Stimulated activated CD8-positive, alpha-beta memory T cell treated with anti-CD3 and anti-CD28 coated beads, Interleukin-12 subunit alpha, Interleukin-12 subunit beta, amount 100 ng/mL, for 4 hours (primary cell): ENCODE results near the gene ROR1.
"Not testable (repeated sequence)": the region's sequence is repeated elsewhere in the genome, so short reads cannot be mapped to it uniquely, and the experiment has no call there.

Experiments used
- DNase-seq: peaks from one replicate; pipeline ENCODE4 v3.0.0-alpha.2; 2020; ENCODE audit warnings: low read depth

The ROR1 gene

GRCh38 chr1:63793741-63794240 is 20.0 kb downstream of the ROR1 start:
- no peak for DNase-seq

- DNase-seq, result no peak
These were observed 20.5 kb downstream of the ROR1 start for GRCh38 chr1:63794354-63794753.

DNA sequence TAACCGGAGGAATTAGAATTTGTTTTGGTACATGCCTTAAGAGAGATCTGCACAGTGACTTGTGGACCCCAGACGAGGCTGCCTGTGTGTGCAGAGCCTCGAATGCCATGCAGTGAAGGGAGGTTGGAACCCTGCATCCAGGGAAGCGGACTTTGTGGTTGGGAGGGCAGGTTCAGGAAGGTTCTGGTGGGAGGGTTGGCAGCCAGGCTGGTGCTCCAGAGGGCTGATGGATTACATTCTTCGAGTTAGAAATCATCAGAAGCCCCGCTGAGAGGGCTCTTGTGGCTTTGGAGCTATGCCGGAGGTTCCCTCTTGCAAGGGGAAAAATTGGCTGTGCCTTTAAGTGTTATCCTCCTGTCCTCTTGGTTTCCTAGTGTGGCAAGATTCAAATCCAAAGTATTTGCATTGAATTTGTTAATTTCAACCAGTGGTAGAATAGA is 21.1 kb downstream of the ROR1 start:
- DNase-seq, result no peak

DNA sequence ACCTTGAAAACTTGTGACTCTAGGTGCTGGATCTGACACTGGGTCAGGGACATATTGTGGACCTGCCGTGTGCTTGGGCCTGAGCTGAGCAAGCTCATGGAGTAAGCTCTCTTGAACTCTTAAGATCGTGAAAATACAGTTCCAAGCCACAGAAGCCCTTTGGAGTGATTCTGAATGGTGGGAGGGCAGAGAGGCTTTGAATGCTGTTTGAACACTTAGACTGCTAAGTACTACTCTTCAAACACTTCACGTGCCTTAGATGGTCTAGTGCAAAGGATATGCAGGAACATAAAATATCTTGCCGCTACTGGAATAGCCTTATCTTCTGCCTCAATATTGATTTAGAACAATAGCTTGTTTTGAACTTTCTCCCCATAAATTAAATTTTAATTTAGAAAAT is 21.6 kb downstream of the ROR1 start:
- DNase-seq, result no peak

GRCh38 chr1:63797056-63797726 is 23.4 kb downstream of the ROR1 start:
- DNase-seq, result no peak

DNA sequence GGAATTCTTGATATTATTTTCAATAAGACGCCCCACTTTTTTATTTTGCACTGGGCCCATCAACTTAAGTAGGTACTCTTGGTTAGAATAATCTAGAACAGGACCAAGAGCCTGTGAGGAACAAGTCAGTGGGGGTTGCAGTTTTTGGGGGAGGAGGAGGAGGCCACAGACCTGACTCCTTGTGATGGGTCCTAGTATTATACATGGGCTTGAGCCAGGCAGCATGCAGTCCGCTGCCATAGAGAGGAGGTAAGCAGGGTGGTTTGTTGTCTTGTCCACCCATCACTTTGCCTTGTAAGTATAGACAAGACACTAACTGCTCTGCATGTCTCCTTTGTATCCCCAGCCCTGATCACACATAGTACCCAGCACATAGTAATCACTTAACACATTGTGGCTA is 24.5 kb downstream of the ROR1 start:
- no peak for DNase-seq

- no peak for DNase-seq
These were observed 25.5 kb downstream of the ROR1 start for GRCh38 chr1:63799307-63799706.

- no peak for DNase-seq
These were observed 26.0 kb downstream of the ROR1 start for GRCh38 chr1:63799820-63800219.

DNA sequence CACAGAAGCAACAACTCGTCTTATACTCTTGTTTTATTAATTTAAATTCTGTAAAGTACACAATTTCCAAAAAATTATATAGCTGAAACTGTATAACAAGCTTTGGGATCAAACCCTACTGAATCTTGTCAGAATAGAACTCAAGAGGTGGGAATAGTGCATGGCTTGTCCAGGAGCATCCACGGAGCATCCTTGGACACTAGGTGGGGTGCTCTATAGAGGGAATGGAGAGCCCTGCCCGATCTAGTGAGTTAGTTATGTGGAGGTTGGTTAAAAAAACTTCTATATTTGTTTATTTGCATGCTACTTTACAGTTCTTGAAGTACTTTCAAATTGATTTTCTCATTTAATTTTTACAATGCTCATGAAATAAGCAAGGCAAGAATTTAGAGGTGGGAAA is 28.3 kb downstream of the ROR1 start:
- no peak for DNase-seq

DNA sequence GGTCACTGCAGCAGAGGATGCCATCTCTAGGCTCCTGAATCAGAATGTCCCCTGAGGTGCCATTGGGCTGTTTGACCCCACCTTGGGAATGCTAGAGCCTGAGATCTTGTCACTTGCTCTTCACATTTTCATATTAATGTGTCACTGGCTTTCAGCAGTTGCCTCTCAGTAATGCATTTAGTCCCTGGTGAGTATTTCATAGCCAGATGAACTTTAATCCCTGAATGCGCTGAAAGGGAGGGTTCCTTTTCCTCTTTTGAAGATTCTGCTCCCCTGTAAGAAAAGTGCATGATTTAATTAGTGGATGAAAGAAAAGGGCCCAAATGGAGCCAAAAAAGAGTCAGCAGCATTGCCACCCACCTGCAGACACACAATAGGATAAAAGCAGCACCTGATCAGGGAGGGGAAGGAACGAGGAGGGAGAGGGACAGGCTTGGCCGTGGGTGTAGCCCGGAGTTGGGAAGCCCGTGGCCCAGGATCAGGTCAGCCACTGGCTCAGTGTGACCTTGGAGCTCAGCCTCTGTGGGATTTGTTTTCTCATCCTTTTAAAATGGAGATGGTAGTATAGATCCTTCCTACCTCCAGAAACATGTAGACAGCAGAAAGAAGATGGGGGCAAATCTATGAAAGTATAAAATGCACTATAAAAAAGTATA is 31.1 kb downstream of the ROR1 start:
- DNase-seq, result no peak

DNA sequence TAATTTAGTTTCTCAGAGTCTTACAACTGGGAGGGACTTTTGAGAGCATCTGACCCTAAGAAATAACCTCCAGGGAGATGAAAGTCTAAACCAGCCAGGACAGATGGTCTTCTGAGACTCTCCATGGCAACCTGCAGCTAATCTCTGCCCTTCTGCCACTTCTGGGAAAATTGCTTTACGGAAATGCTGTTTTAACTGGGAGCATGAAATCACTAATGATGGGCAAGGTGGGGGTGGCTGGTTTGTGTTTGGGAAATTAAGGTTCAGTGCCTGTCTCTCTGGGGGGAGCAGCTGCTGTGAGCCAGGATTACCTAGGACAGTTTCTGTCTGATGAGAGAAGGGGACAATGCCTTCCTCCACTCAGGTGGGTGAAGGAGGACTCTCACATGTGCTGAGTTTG is 33.2 kb downstream of the ROR1 start:
- DNase-seq, result no peak

- DNase-seq, result no peak
These were observed 37.2 kb downstream of the ROR1 start for GRCh38 chr1:63810936-63811469.

DNA sequence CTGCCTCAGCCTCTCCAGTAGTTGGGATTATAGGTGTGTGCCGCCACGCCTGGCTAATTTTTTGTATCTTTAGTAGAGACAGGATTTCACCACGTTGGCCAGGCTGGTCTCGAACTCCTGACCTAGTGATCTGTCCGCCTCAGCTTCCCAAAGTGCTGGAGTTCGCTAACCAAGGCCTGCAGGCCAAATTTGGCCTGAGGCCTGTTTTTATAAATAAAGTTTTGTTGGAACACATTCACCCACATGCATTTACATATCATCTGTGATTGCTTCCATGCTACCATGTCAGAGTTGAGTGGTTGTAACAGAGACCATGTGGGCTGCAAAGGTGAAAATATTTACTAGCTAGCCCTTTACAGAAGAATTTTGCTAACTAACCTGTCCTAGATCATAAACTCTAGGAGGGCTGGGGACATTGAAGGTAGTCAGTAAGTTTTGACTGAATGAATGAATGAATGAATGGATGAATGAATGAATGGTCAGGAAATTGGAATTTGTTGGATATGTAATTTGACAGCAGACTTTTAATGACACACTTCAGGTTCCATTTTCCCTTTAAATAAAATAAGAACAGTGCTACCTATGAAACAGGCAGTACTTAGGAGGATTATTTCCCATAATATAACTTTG is 38.4 kb downstream of the ROR1 start:
- DNase-seq, result no peak

- DNase-seq, result no peak
These were observed 40.0 kb downstream of the ROR1 start for GRCh38 chr1:63813829-63814277.

DNA sequence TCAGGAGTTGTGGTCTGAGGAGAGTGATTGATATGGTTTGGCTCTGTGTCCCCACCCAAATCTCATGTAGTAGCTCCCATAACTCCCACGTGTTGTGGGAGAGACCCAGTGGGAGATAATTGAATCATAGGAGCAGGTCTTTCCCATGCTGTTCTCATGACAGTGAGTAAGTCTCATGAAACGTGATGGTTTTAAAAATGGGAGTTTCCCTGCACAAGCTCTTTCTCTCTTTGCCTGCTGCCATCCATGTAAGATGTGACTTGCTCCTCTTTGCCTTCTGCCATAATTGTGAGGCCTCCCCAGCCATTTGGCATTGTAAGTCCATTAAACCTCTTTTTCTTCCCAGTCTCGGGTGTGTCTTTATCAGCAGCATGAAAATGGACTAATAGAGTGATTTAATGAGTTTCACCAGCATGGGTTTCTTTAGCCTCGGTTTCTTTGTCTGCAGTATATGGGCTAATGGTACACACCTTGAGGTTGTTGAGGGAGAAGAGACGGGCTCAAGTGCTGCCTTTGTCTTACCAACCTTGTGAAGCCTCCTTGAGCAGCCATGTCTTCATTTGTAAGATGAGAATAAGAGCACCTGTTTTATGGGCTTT is 42.5 kb downstream of the ROR1 start:
- DNase-seq, result not testable (repeated sequence)

DNA sequence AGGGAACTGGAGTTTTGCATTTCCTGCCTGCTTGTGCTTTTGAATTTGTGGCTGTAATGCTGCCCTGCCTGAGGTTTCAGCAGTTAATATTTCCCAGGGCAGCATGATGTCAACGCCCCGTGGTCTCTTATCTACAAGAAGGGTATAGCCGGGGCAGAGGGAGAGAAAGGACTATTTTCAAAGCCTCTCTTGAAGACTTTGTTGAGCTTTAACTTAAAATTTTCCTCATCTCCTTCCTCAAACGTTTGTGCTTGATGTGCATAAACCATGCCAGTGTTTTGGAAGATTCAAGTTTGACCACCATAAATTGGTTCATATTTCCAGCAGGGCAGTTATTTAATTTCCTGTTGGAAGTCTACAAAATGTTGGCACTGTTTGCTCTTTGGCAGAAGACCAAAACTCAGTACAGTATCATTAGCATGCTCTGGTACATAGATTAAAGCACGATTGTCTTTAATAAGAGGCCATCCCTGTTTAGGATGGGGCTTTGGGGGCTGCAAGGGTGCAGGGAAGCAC is 43.4 kb downstream of the ROR1 start:
- DNase-seq, result no peak

DNA sequence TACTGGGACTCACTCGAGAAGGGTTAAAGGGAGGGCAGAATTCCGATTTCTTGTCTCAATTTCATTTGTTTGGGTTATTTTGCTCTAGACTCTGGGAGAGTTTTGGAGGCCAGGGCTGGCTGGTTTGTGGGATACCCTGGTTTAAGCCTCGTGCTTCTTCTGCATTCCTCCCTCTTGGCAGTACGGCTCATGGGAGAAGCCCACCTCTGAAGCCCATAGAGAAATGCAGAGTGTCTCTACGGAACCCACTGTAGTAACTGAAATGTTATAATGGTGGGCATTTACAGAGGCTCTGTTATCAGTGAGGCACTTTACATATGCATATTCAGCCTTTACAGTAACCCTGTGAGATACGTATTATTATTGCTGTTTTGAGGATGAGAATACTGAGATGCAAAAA is 43.9 kb downstream of the ROR1 start:
- DNase-seq, result no peak

DNA sequence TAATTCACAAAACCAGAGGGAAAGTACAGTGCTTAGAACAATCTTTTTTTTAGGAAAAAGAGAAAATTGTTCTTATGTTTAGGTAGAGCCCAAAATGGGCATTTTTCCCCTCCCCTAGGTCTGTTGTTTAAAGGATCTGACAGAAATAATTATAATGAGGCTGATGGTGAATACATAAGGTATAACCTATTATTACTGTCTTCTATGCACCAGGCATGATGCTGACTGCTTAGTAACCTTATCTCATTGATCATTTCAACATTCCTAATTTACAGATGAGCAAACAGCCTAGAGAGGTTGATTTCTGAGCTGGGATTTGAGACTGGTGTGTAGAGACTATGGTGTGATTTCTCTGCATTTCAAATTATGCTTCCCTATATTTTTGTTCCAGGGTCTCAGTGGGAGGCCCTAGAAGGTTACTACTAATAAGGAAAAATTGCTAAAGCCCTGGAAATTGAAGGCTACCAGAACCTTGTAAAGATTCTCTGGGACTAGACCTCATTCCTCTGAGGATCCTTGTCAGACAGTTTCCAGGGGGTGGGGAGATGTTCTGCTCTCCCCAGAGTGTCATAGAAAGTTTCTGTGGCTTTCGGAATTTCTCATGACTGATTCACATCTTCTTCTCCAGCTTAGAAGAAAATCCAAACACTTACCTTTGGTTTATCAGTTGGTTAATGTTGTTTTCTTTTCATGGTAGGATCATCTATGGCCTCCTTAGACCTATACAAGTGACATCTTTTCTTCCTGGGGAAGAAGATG is 44.9 kb downstream of the ROR1 start:
- no peak for DNase-seq

DNA sequence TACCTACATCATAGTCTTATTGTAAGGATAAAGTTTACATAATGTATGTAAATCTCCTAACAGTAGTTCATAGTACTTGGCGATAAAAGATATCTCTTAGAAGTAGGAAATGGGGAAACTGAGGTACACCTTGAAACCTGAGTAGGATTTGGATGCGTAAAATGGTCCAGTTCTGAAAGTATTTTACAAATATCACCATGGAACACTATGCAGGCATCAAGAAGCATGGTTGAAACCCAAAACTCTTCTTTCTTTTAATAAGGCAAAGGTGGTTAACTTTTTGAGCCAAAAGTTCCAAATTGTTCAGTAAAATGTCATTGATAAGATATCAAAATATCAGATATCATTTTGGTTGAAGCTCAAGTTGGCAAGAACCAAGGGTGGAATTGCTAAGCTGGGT is 46.0 kb downstream of the ROR1 start:
- DNase-seq, result no peak

- no peak for DNase-seq
These were observed 47.5 kb downstream of the ROR1 start for GRCh38 chr1:63821091-63822005.
